HG03521 (cell line): ENCODE results near the gene TMEM238L.

ENCODE experiments used
- ATAC-seq: cut with Tn5 transposase; IDR thresholded peaks from one replicate; pipeline ENCODE4 v1.9.1; 2021; ENCODE audit warnings: mild to moderate bottlenecking, moderate library complexity; ENCODE audit not compliant: unreplicated experiment

The TMEM238L gene

GRCh38 chr17:10775740-10776356, 28.1 kb downstream of the TMEM238L start:
- ATAC-seq, result no peak

- ATAC-seq, result no peak
These were observed 28.8 kb downstream of the TMEM238L start for GRCh38 chr17:10775058-10775457.

DNA sequence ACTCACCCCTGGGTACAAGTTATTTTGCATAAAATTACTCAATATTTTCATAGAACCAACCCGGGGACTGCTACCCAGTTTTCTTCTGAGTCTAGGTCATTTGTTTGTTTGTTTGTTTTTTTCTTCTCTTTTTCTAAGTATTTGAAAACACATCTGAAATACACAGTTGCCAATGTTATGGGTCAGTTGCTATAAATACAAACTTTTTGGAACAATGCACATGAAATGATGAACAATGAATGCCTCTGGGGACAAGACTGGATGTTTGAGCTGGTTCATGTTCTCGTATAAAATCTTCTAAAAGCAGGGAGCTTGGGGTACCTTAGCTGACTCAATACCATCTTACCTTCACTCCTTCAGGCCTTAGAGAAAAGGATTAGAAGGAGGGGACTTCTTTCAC, 30.5 kb downstream of the TMEM238L start:
- ATAC-seq, result no peak

DNA sequence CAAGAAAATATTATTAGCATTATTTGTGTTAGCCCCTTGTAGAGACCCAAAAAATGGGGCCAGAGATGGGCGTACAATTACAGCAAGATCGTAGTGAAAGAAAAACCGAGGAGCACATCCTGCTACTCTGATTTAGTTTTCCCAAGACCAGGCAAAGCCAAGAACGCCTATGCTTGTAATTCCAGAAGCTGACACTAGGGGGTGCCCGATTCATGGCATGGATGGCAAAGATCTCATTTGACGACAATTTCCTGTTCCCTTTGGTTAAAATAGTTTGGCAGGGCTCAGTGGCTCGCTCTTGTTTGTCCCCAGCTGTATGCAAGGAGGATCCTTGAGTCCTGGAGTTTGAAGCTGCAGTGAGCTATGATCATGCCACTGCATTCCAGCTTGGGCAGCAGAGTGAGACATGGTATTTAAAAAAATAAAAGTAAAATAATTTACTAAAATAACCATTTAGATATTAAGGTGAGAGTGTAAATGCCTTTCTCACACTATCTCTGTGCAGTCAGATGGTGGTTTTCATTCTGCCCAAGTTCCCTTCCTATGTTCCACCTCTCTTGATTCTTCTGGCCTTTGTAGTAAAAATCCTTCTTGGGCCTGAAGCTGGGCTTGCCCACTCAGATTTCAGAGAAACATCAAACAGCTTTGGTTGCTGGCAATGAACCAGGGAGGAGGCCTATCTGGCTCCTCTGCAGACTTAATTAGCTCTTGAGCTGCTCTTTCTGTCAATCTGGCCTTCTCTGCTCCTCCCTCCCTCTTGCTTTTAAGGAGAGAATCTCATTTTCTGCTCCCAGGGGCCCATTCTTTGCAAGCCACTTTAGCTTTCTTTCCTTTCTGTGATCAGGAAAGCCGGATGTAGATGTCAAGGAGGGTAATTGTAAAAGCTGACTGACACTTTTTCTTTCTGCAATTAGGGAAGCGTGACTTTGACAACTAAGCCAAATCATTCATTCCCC, 31.2 kb downstream of the TMEM238L start:
- ATAC-seq, result no peak

DNA sequence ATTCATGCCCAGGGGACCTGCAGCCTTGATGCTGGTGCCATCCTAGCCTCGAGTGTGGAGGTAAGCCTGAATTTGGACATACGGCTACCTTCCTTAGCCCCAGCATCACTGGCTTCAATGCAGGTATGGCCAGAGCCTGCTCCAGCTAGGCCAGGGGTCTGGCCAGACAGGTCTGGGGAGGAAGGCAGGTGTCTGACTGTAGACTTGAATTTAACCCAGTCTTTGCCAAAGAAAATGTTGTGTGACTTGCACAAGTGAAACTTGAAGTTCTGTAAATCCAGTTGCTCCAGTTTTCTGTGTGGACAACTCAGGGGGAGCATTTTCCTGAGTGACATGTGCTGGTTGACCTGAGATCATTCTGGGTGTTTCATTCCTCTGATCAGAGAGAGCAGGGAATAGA, 32.8 kb downstream of the TMEM238L start:
- ATAC-seq, result no peak

GRCh38 chr17:10769840-10770239, 34.1 kb downstream of the TMEM238L start:
- ATAC-seq, result no peak

- no peak for ATAC-seq
These were observed 35.1 kb downstream of the TMEM238L start for GRCh38 chr17:10768750-10769251.

GRCh38 chr17:10767232-10767631, 36.7 kb downstream of the TMEM238L start:
- ATAC-seq, result no peak

DNA sequence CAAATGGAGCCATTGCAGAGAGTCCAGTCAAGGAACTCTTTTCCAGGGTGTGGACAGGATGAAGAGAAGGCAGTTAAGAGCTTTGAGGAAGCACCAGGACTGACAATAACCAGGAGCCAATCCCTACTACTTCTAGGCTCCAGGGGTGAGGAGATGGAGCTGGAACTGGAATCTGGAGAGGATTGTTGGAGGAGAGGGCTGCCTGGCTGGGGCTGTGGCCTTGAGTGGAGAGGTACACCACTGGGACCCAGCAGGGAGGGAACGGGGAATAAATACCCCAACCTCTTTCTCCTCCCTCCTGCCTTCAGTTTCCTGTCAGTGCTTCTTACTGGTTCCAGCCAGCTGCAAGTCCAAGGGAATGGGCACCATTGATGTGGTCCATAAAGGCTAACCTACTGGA, 41.9 kb downstream of the TMEM238L start:
- no peak for ATAC-seq

- no peak for ATAC-seq
These were observed 42.6 kb downstream of the TMEM238L start for GRCh38 chr17:10761281-10761680.

- no peak for ATAC-seq
These were observed 45.8 kb downstream of the TMEM238L start for GRCh38 chr17:10758062-10758461.

- no peak for ATAC-seq
These were observed 46.3 kb downstream of the TMEM238L start for GRCh38 chr17:10757647-10758046.

DNA sequence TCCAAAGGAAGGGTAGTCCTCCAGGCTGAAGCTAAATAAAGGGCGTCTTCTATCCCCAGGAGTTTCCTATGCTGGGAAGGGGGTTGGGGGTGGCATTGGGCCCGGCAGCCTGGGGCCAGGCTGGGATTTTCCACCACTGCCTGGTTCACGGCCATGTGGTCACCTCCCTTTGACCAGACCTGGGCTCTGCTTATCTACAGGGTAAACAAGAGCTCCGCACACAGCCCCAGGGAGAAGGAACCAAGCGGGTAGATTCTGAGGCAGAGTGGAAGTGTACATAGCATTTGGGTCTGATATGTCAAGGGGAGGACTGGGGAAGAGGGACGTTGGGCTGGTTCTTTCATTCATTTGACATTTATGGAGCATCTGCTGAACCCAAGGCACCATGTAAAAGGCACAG, 46.8 kb downstream of the TMEM238L start:
- ATAC-seq, result no peak

DNA sequence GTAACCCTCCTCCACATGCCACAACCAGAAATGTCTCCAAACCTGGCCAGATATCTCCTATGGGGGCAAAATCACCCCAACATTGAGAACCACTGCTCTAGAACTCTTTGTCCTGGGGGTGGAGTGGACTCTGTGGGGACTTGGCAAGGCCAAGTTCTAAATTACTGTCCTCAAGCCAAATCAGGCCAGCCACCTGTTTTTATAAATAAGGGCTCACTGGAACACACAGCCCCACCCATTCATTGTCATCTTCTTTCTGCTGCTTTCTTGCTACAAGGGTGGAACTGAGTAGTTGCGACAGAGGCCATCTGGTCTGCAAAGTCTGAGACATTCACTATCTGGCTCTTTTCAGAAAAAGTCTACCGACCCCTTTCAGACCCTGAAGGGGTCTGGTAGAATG, 47.3 kb downstream of the TMEM238L start:
- no peak for ATAC-seq

DNA sequence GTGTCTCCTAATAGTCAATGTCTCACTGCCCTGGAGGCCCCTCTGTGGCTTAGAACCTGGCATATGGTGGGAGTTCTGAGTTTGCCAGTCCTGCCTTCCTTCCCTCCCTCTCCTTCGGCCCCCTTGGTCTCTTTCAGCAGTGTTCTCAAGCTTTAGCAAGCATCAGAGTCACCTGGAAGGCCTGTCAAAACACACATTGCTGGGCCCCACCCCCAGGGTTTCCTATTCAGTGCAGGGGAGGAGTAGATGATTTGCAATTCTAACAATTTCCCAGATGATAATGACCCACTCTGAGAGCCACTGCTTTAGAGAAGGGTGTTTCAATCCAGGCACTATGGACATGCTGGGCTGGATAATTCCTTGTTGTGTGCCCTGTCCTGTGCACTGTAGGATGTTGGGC, 47.7 kb downstream of the TMEM238L start:
- ATAC-seq, result no peak

- ATAC-seq, result no peak
These were observed 48.2 kb downstream of the TMEM238L start for GRCh38 chr17:10755592-10756127.

- ATAC-seq, result no peak
These were observed 48.9 kb downstream of the TMEM238L start for GRCh38 chr17:10754861-10755591.

DNA sequence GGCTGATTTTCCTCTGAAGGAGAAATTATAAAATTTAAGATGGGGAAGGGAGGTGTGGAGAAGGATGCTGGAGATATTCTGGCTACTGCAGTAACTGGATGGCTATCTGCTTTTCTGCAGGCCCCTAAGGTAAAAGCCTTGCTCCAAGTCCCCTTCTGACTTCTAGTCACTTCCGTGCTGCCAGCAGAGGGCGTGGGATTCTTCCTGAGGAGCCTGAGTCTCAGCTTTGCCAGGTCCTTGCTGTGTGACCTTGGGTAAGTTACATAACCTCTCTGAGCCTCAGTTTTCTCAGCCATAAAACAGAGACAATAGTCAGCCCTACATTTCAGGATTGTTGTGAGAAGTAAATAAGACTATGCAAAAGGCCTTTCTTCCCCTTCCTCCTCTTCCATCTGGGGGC, 49.8 kb downstream of the TMEM238L start:
- ATAC-seq, result no peak

GRCh38 chr17:10752696-10753095, 51.2 kb downstream of the TMEM238L start:
- no peak for ATAC-seq

DNA sequence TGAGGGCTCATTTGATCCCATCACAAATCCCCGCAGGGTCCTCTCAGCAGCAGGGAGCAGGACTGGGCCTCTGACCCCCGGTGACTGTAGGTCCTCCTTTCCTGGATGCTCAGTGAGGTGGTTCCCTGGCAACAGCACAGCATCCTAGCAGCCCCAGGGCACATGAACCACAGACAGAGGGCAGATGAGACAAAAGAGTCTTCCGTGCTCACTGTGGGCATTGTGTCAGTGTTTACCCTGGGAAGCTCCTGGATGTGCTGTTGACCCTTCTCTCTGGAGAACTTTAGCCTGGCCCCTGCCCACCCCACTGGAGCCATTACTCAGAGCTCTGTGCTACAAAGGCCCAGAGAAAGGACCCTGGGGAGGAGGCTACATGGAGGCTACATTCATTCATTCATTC, 52.3 kb downstream of the TMEM238L start:
- ATAC-seq, result no peak

- ATAC-seq, result no peak
These were observed 53.7 kb downstream of the TMEM238L start for GRCh38 chr17:10750210-10750609.
